HepG2 (cell line): Measurements from ENCODE around the gene LTA. TPM values are rescaled to one million over a fixed set of nuclear protein-coding genes. Genes with fewer than 3 reads are reported as not detected.
A peak's percentile ranks its signal among the peaks of the same experiment; 100 is the strongest.

Experiments
- MBD4 ChIP-seq: IDR thresholded peaks from 2 replicates; pipeline ENCODE4 v1.6.1; 2012; ENCODE audit warnings: low read length, inconsistent platforms, borderline replicate concordance
- MZF1 ChIP-seq: sonication (generic); formaldehyde crosslinking; IDR thresholded peaks from 2 replicates; pipeline ENCODE4 v1.8.1; 2023; ENCODE audit warnings: mild to moderate bottlenecking, missing genetic modification reagents, borderline replicate concordance
- NONO ChIP-seq, 2 experiments: fragments of 450-650 bp in 1 of 2; sonication (generic) in 1 of 2; formaldehyde crosslinking in 1 of 2; IDR thresholded peaks in 1 of 2; conservative IDR thresholded peaks in 1 of 2; 2 replicates each; pipeline versions ENCODE4 v1.6.1 to v1.8.0; 2017 to 2022; ENCODE audit warnings: mild to moderate bottlenecking in 1 of 2, missing genetic modification reagents in 1 of 2, moderate library complexity in 1 of 2
- NR2C2 ChIP-seq: sonication (generic); formaldehyde crosslinking; IDR thresholded peaks from 2 replicates; pipeline ENCODE4 v1.4.0; 2020; ENCODE audit warnings: missing genetic modification reagents, mild to moderate bottlenecking, moderate library complexity, borderline replicate concordance
- PCBP2 ChIP-seq: fragments of 200-400 bp; formaldehyde crosslinking; optimal IDR thresholded peaks from 2 replicates; pipeline ENCODE3; 2018; ENCODE audit warnings: low read length, low read depth; ENCODE audit not compliant: poor library complexity, severe bottlenecking
- RARA ChIP-seq: IDR thresholded peaks from 2 replicates; pipeline ENCODE4 v1.6.1; 2016; ENCODE audit warnings: missing genetic modification reagents, missing compliant biosample characterization
- RARG ChIP-seq: sonication (generic); formaldehyde crosslinking; IDR thresholded peaks from 2 replicates; pipeline ENCODE4 v1.4.0; 2020; ENCODE audit warnings: low read depth, mild to moderate bottlenecking, missing genetic modification reagents
- SCMH1 ChIP-seq: sonication (generic); formaldehyde crosslinking; IDR thresholded peaks from 2 replicates; pipeline ENCODE4 v1.9.0; 2021; ENCODE audit warnings: missing genetic modification reagents, mild to moderate bottlenecking, borderline replicate concordance
- SMARCE1 ChIP-seq: fragments of 450-650 bp; IDR thresholded peaks from 2 replicates; pipeline ENCODE4 v1.6.1; 2017; ENCODE audit warnings: borderline replicate concordance
- TCF12 ChIP-seq, 2 experiments: fragments of 450-650 bp in 1 of 2; sonication (generic) in 1 of 2; formaldehyde crosslinking in 1 of 2; IDR thresholded peaks; 2 replicates each; pipeline versions ENCODE4 v1.6.1 to v1.8.0; 2017 to 2022; ENCODE audit warnings: antibody characterized with exemption in 1 of 2, mild to moderate bottlenecking in 1 of 2, missing genetic modification reagents in 1 of 2, moderate library complexity in 1 of 2
- ZNF232 ChIP-seq: sonication (generic); formaldehyde crosslinking; IDR thresholded peaks from 2 replicates; pipeline ENCODE4 v1.4.0; 2020; ENCODE audit warnings: missing genetic modification reagents, borderline replicate concordance
- ZNF350 ChIP-seq: sonication (generic); formaldehyde crosslinking; IDR thresholded peaks from 2 replicates; pipeline ENCODE4 v1.4.0; 2020; ENCODE audit warnings: mild to moderate bottlenecking, low read depth, missing genetic modification reagents, borderline replicate concordance
- ZNF563 ChIP-seq: sonication (generic); formaldehyde crosslinking; IDR thresholded peaks from 2 replicates; pipeline ENCODE4 v1.8.0; 2022; ENCODE audit warnings: mild to moderate bottlenecking, moderate library complexity, missing genetic modification reagents
- ZNF619 ChIP-seq: sonication (generic); formaldehyde crosslinking; IDR thresholded peaks from 2 replicates; pipeline ENCODE4 v1.4.0; 2020; ENCODE audit warnings: mild to moderate bottlenecking, missing genetic modification reagents
- ZNF773 ChIP-seq: sonication (generic); formaldehyde crosslinking; IDR thresholded peaks from 2 replicates; pipeline ENCODE4 v1.4.0; 2020; ENCODE audit warnings: missing genetic modification reagents, borderline replicate concordance
- ZNF776 ChIP-seq: sonication (generic); formaldehyde crosslinking; IDR thresholded peaks from 2 replicates; pipeline ENCODE4 v1.4.0; 2020; ENCODE audit warnings: mild to moderate bottlenecking, missing genetic modification reagents
- polyA plus RNA-seq, 8 experiments: library from polyadenylated mRNA; depleted of rRNA in 3 of 8; stranded (reverse) in 7 of 8; unstranded in 1 of 8; fragments of >200 nt; fragmentation: Illumina TruSeq in 4 of 8; extraction: Trizol in 4 of 8; gene quantifications; 2 replicates each; pipeline versions ENCODE4 v1.2.1 to v1.2.3, GENCODE V29; 2011 to 2016; ENCODE audit warnings: low read depth in 4 of 8, missing spikeins in 1 of 8, mixed read lengths in 1 of 8; ENCODE audit not compliant: insufficient read depth in 1 of 8
- total RNA-seq, 5 experiments: library from RNA; depleted of rRNA; stranded (reverse); fragments of >200 nt; fragmentation: Illumina TruSeq; extraction: Trizol; gene quantifications; 2 replicates each; pipeline ENCODE4 v1.2.3, GENCODE V29; 2016; ENCODE audit warnings: low read depth in 1 of 5
- TF ChIP-seq, protein P1 (sequence below): sonication (generic); formaldehyde crosslinking; IDR thresholded peaks from 2 replicates; pipeline ENCODE4 v1.5.1; 2020; ENCODE audit warnings: missing genetic modification reagents, mild to moderate bottlenecking, borderline replicate concordance
- TF ChIP-seq, protein P2 (sequence below): sonication (generic); IDR thresholded peaks from 2 replicates; pipeline ENCODE4 v1.6.1; 2016; ENCODE audit warnings: low read depth, borderline replicate concordance
- TF ChIP-seq, protein P3 (sequence below): sonication (generic); formaldehyde crosslinking; IDR thresholded peaks from 2 replicates; pipeline ENCODE4 v1.4.0; 2020; ENCODE audit warnings: missing genetic modification reagents
- TF ChIP-seq, protein P4 (sequence below): sonication (generic); formaldehyde crosslinking; IDR thresholded peaks from 2 replicates; pipeline ENCODE4 v1.5.0; 2020; ENCODE audit warnings: missing genetic modification reagents
- TF ChIP-seq, protein P5 (sequence below): IDR thresholded peaks from 2 replicates; pipeline ENCODE4 v1.6.1; 2018; ENCODE audit warnings: missing genetic modification reagents, mild to moderate bottlenecking, missing compliant biosample characterization
- TF ChIP-seq, protein P6 (sequence below): IDR thresholded peaks from 2 replicates; pipeline ENCODE4 v1.6.1; 2016

Gene LTA
- total and polyA plus RNA-seq, 2 of the 13 experiments (the other 11 are each of a cell fraction or from before 2014, with no cell fraction given), result 0.09 TPM; not detected in 1

DNA sequence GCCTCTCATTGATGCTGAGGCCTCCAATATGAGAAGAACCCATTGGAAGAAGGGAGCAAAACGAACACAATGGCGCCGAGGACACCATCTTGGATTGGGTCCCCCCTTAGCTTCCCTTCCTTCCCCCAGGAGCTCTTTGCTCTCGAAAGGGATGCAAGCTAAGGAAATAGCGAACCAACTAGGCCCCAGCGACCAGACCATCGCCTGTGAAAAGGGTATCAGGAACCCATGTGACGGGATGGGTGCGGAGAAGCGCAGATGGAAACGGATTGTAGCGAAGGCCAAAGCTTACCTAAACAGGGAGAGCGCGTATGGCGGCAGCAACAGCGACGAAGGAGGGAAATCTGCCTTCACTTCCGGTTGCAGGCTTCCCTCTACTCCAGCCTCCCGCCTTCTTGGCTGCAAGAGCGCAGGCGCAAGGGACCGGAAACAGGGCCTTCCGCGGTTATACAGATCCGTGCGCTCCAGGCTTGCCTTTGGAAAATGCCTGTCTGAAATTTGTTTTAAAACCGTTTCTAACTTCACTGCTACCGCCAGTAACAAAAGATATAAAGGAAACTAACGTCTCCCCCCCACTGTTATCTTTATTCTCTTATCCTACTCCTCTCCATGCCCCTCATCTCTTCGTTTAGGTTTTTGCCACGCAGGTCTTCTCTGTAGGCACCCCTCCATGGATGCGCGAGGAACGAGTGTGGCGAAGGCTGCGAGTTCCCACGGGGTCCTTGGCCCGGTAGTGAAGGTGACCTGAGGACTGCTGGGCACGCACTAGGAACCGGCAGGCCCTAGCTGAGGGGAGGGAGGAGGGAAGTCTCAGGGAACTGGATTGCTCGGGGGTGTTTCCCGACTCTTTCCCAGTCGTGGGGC, 30.2 kb upstream of the LTA start, which contains the start of gene DDX39B (continued):
- peak; percentile 80; the same call in 1 of the 2 replicates for TF ChIP-seq ZNF619 (CRISPR knock-in tag)
- TF ChIP-seq SMARCE1, result no peak
- TF ChIP-seq PCBP2, result no peak
- TF ChIP-seq ZNF773 (CRISPR knock-in tag), result peak; percentile 64; the same call in 1 of the 2 replicates
- peak; percentile 76 for TF ChIP-seq NR2C2 (CRISPR knock-in tag)
- TF ChIP-seq MBD4, result no peak
- TF ChIP-seq, protein P1, sequence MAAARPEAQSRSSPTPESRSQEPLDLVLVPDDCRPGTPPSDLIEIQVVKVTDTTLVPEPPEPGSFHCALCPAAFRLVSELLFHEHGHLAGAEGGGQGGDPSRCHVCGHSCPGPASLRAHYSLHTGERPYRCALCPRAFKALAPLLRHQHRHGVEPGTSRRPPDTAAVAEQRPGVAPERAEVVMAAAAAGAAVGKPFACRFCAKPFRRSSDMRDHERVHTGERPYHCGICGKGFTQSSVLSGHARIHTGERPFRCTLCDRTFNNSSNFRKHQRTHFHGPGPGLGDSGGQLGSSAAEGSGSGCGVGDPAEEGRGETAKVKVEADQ (CRISPR knock-in tag), result peak; percentile 96
- TF ChIP-seq ZNF776 (CRISPR knock-in tag), result peak; percentile 72; the same call in 1 of the 2 replicates
- TF ChIP-seq RARA (CRISPR knock-in tag), result peak; percentile 64
- TF ChIP-seq, protein P2, sequence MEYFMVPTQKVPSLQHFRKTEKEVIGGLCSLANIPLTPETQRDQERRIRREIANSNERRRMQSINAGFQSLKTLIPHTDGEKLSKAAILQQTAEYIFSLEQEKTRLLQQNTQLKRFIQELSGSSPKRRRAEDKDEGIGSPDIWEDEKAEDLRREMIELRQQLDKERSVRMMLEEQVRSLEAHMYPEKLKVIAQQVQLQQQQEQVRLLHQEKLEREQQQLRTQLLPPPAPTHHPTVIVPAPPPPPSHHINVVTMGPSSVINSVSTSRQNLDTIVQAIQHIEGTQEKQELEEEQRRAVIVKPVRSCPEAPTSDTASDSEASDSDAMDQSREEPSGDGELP, result no peak; the same call in 1 of the 2 replicates
- TF ChIP-seq, protein P3, sequence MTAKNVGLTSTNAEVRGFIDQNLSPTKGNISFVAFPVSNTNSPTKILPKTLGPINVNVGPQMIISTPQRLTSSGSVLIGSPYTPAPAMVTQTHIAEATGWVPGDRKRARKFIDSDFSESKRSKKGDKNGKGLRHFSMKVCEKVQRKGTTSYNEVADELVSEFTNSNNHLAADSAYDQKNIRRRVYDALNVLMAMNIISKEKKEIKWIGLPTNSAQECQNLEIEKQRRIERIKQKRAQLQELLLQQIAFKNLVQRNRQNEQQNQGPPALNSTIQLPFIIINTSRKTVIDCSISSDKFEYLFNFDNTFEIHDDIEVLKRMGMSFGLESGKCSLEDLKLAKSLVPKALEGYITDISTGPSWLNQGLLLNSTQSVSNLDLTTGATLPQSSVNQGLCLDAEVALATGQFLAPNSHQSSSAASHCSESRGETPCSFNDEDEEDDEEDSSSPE (CRISPR knock-in tag), result peak; percentile 98
- TF ChIP-seq MZF1 (CRISPR knock-in tag), result 0 out of 2 replicates have a peak, but pooled peaks have one; percentile 38
- peak; percentile 97 for TF ChIP-seq ZNF350 (CRISPR knock-in tag)
- TF ChIP-seq RARG, result peak; percentile 89
- peak; percentile 76 for TF ChIP-seq ZNF563
- TF ChIP-seq SCMH1 (CRISPR knock-in tag), result no peak
- TF ChIP-seq, protein P4, sequence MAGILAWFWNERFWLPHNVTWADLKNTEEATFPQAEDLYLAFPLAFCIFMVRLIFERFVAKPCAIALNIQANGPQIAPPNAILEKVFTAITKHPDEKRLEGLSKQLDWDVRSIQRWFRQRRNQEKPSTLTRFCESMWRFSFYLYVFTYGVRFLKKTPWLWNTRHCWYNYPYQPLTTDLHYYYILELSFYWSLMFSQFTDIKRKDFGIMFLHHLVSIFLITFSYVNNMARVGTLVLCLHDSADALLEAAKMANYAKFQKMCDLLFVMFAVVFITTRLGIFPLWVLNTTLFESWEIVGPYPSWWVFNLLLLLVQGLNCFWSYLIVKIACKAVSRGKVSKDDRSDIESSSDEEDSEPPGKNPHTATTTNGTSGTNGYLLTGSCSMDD, result 0 out of 2 replicates have a peak, but pooled peaks have one; percentile 14
- TF ChIP-seq, protein P5, sequence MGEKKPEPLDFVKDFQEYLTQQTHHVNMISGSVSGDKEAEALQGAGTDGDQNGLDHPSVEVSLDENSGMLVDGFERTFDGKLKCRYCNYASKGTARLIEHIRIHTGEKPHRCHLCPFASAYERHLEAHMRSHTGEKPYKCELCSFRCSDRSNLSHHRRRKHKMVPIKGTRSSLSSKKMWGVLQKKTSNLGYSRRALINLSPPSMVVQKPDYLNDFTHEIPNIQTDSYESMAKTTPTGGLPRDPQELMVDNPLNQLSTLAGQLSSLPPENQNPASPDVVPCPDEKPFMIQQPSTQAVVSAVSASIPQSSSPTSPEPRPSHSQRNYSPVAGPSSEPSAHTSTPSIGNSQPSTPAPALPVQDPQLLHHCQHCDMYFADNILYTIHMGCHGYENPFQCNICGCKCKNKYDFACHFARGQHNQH (CRISPR knock-in tag), result peak; percentile 96
- TF ChIP-seq TCF12 (IDR thresholded peaks at IDR 0.05), result no peak
- TF ChIP-seq TCF12 (CRISPR knock-in tag; IDR thresholded peaks at IDR 0.05), result no peak
- TF ChIP-seq ZNF232 (CRISPR knock-in tag), result peak; percentile 76
- TF ChIP-seq NONO (IDR thresholded peaks at IDR 0.05), result no peak
- TF ChIP-seq NONO (CRISPR knock-in tag; conservative IDR thresholded peaks at IDR 0.05), result peak; percentile 95
- TF ChIP-seq, protein P6, sequence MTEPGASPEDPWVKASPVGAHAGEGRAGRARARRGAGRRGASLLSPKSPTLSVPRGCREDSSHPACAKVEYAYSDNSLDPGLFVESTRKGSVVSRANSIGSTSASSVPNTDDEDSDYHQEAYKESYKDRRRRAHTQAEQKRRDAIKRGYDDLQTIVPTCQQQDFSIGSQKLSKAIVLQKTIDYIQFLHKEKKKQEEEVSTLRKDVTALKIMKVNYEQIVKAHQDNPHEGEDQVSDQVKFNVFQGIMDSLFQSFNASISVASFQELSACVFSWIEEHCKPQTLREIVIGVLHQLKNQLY (CRISPR knock-in tag), result 0 out of 2 replicates have a peak, but pooled peaks have one; percentile 44
